WTC11 (cell line): ENCODE data around the gene MCL1. TPM values are rescaled to one million over a fixed set of nuclear protein-coding genes. Genes with fewer than 3 reads are reported as not detected.

Experiments used
- ATAC-seq: fragments of 200-7000 bp; cut with Tn5 transposase; 2 replicates; pipeline ENCODE4 v1.10.0; 2021; ENCODE audit warnings: mild to moderate bottlenecking, moderate library complexity
- CTCF ChIA-PET: fragments of 300-600 bp; sonication (Branson Sonifier 250); formaldehyde crosslinking; loops from one replicate; lab custom pipeline; 2021; ENCODE audit warnings: antibody characterized with exemption; lab: Charles Lee
- POLR2A ChIA-PET: fragments of 350-600 bp; sonication (Branson Sonifier 250); formaldehyde crosslinking; loops from one replicate; lab custom pipeline; 2021; ENCODE audit warnings: antibody characterized with exemption; lab: Charles Lee
- DNase-seq: peaks from one replicate; pipeline ENCODE4 v3.0.0; 2021; ENCODE audit warnings: low spot score
- H3K27ac Mint-ChIP-seq: 2 replicates; pipeline ENCODE4 v1.8.0; 2021; ENCODE audit warnings: mixed read lengths
- H3K27me3 Mint-ChIP-seq: 2 replicates; pipeline ENCODE4 v1.8.0; 2021; ENCODE audit warnings: low read depth, mild to moderate bottlenecking, moderate library complexity, mixed read lengths
- H3K36me3 Mint-ChIP-seq: 2 replicates; pipeline ENCODE4 v1.8.0; 2021; ENCODE audit warnings: mixed read lengths
- H3K4me1 Mint-ChIP-seq: 2 replicates; pipeline ENCODE4 v1.8.0; 2022; ENCODE audit warnings: mixed read lengths
- H3K4me3 Mint-ChIP-seq: 2 replicates; pipeline ENCODE4 v1.8.0; 2021; ENCODE audit warnings: mild to moderate bottlenecking, moderate library complexity, mixed read lengths
- H3K9me3 Mint-ChIP-seq: 2 replicates; pipeline ENCODE4 v1.8.0; 2021; ENCODE audit warnings: mixed read lengths
- CREB1 ChIP-seq: sonication (generic); formaldehyde crosslinking; IDR thresholded peaks from 2 replicates; pipeline ENCODE4 v1.8.0; 2023; ENCODE audit warnings: mild to moderate bottlenecking, missing genetic modification reagents
- HMGA2 ChIP-seq: fragments of 250-450 bp; sonication (Bioruptor Pico); IDR thresholded peaks from 2 replicates; pipeline ENCODE4 v1.4.0; 2021; ENCODE audit warnings: mild to moderate bottlenecking, moderate library complexity
- NFYB ChIP-seq: sonication (generic); formaldehyde crosslinking; conservative IDR thresholded peaks from 2 replicates; pipeline ENCODE4 v1.8.0; 2022; ENCODE audit warnings: low read depth, missing genetic modification reagents
- NR2C2 ChIP-seq: sonication (generic); formaldehyde crosslinking; IDR thresholded peaks from 2 replicates; pipeline ENCODE4 v1.8.0; 2022; ENCODE audit warnings: mild to moderate bottlenecking, missing genetic modification reagents
- SMAD4 ChIP-seq: sonication (generic); formaldehyde crosslinking; IDR thresholded peaks from 2 replicates; pipeline ENCODE4 v1.8.0; 2022; ENCODE audit warnings: mild to moderate bottlenecking, missing genetic modification reagents
- TEAD1 ChIP-seq: sonication (generic); formaldehyde crosslinking; IDR thresholded peaks from 2 replicates; pipeline ENCODE4 v1.8.0; 2022; ENCODE audit warnings: mild to moderate bottlenecking, missing genetic modification reagents
- ZNF219 ChIP-seq: sonication (generic); formaldehyde crosslinking; IDR thresholded peaks from 2 replicates; pipeline ENCODE4 v1.8.0; 2023; ENCODE audit warnings: missing genetic modification reagents, mild to moderate bottlenecking, borderline replicate concordance
- total RNA-seq: library from RNA; stranded (reverse); gene quantifications from 3 replicates; pipeline ENCODE4 v1.2.3, GENCODE V29; 2021
- TF ChIP-seq, protein P1 (sequence below): sonication (generic); formaldehyde crosslinking; IDR thresholded peaks from 2 replicates; pipeline ENCODE4 v1.8.0; 2022; ENCODE audit warnings: mild to moderate bottlenecking, missing genetic modification reagents
- TF ChIP-seq, protein P2 (sequence below): sonication (generic); formaldehyde crosslinking; conservative IDR thresholded peaks from 2 replicates; pipeline ENCODE4 v1.8.1; 2022; ENCODE audit warnings: mild to moderate bottlenecking, missing genetic modification reagents
- TF ChIP-seq, protein P3 (sequence below): sonication (generic); formaldehyde crosslinking; IDR thresholded peaks from 2 replicates; pipeline ENCODE4 v1.8.0; 2023; ENCODE audit warnings: missing genetic modification reagents, mild to moderate bottlenecking, borderline replicate concordance
- TF ChIP-seq, protein P4 (sequence below): sonication (generic); formaldehyde crosslinking; IDR thresholded peaks from 2 replicates; pipeline ENCODE4 v1.8.0; 2023; ENCODE audit warnings: mild to moderate bottlenecking, missing genetic modification reagents
- TF ChIP-seq, protein P5 (sequence below): sonication (generic); formaldehyde crosslinking; IDR thresholded peaks from 2 replicates; pipeline ENCODE4 v1.8.0; 2022; ENCODE audit warnings: mild to moderate bottlenecking, missing genetic modification reagents
- TF ChIP-seq, protein P6 (sequence below): sonication (generic); formaldehyde crosslinking; IDR thresholded peaks from 2 replicates; pipeline ENCODE4 v1.8.1; 2022; ENCODE audit warnings: mild to moderate bottlenecking, missing genetic modification reagents, moderate library complexity, borderline replicate concordance
- TF ChIP-seq, protein P7 (sequence below): fragments of 250-450 bp; sonication (Bioruptor Pico); IDR thresholded peaks from 2 replicates; pipeline ENCODE4 v1.9.0; 2021; ENCODE audit warnings: mild to moderate bottlenecking
- TF ChIP-seq, protein P8 (sequence below): sonication (generic); formaldehyde crosslinking; IDR thresholded peaks from 2 replicates; pipeline ENCODE4 v1.8.1; 2022; ENCODE audit warnings: missing genetic modification reagents, borderline replicate concordance
- TF ChIP-seq, protein P9 (sequence below): fragments of 250-450 bp; sonication (Bioruptor Pico); IDR thresholded peaks from 2 replicates; pipeline ENCODE4 v1.9.0; 2021; ENCODE audit warnings: moderate library complexity, mild to moderate bottlenecking, inconsistent platforms, borderline replicate concordance
- TF ChIP-seq, protein P10 (sequence below): fragments of 250-450 bp; sonication (Bioruptor Pico); IDR thresholded peaks from 2 replicates; pipeline ENCODE4 v2.1.2; 2022; ENCODE audit warnings: mild to moderate bottlenecking, moderate library complexity

Gene MCL1
- total RNA-seq, 1 experiment from 2014 or later = 191 TPM

DNA sequence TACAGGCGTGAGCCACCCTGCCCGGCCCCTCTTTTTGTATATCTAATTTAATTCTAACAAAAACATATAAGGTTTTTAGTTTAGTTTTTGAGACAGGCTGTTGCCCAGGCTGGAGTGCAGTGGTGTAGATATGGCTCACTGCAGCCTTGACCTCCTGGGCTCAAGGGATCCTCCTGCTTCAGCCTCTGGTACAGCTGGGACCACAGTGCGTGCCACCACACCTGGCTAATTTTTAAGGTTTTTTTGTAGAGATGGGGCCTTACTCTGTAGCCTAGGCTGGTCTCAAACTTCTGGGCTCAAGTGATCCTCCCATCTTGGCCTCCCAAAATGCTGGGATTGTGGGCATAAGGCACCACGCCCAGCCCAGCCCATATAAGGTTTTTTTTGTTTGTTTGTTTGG, 31.2 kb upstream of the MCL1 start:
- ATAC-seq (no peak), DNase-seq (no peak)
- Mint-ChIP-seq H3K27me3 (no peaks in the 10 kb centered on the region), H3K36me3 (peaks cover 38% of the 10 kb centered on the region), H3K4me3 (no peak overlapping the region), H3K27ac (no peak overlapping the region), H3K9me3 (no peaks in the 10 kb centered on the region), H3K4me1 (peaks cover 26% of the 10 kb centered on the region)
- POLR2A ChIA-PET = interaction anchor here (1.9 kb wide), 1 partner anchor 31 kb away, joined by 8 read pairs; the partner anchor contains the start of gene MCL1
- TF ChIP-seq, protein P1, sequence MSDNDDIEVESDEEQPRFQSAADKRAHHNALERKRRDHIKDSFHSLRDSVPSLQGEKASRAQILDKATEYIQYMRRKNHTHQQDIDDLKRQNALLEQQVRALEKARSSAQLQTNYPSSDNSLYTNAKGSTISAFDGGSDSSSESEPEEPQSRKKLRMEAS = no peak
- TF ChIP-seq, protein P2, sequence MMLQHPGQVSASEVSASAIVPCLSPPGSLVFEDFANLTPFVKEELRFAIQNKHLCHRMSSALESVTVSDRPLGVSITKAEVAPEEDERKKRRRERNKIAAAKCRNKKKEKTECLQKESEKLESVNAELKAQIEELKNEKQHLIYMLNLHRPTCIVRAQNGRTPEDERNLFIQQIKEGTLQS (CRISPR knock-in tag) = no peak
- TF ChIP-seq, protein P3, sequence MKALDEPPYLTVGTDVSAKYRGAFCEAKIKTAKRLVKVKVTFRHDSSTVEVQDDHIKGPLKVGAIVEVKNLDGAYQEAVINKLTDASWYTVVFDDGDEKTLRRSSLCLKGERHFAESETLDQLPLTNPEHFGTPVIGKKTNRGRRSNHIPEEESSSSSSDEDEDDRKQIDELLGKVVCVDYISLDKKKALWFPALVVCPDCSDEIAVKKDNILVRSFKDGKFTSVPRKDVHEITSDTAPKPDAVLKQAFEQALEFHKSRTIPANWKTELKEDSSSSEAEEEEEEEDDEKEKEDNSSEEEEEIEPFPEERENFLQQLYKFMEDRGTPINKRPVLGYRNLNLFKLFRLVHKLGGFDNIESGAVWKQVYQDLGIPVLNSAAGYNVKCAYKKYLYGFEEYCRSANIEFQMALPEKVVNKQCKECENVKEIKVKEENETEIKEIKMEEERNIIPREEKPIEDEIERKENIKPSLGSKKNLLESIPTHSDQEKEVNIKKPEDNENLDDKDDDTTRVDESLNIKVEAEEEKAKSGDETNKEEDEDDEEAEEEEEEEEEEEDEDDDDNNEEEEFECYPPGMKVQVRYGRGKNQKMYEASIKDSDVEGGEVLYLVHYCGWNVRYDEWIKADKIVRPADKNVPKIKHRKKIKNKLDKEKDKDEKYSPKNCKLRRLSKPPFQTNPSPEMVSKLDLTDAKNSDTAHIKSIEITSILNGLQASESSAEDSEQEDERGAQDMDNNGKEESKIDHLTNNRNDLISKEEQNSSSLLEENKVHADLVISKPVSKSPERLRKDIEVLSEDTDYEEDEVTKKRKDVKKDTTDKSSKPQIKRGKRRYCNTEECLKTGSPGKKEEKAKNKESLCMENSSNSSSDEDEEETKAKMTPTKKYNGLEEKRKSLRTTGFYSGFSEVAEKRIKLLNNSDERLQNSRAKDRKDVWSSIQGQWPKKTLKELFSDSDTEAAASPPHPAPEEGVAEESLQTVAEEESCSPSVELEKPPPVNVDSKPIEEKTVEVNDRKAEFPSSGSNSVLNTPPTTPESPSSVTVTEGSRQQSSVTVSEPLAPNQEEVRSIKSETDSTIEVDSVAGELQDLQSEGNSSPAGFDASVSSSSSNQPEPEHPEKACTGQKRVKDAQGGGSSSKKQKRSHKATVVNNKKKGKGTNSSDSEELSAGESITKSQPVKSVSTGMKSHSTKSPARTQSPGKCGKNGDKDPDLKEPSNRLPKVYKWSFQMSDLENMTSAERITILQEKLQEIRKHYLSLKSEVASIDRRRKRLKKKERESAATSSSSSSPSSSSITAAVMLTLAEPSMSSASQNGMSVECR (CRISPR knock-in tag) = no peak
- TF ChIP-seq, protein P4, sequence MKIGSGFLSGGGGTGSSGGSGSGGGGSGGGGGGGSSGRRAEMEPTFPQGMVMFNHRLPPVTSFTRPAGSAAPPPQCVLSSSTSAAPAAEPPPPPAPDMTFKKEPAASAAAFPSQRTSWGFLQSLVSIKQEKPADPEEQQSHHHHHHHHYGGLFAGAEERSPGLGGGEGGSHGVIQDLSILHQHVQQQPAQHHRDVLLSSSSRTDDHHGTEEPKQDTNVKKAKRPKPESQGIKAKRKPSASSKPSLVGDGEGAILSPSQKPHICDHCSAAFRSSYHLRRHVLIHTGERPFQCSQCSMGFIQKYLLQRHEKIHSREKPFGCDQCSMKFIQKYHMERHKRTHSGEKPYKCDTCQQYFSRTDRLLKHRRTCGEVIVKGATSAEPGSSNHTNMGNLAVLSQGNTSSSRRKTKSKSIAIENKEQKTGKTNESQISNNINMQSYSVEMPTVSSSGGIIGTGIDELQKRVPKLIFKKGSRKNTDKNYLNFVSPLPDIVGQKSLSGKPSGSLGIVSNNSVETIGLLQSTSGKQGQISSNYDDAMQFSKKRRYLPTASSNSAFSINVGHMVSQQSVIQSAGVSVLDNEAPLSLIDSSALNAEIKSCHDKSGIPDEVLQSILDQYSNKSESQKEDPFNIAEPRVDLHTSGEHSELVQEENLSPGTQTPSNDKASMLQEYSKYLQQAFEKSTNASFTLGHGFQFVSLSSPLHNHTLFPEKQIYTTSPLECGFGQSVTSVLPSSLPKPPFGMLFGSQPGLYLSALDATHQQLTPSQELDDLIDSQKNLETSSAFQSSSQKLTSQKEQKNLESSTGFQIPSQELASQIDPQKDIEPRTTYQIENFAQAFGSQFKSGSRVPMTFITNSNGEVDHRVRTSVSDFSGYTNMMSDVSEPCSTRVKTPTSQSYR (CRISPR knock-in tag) = no peak
- TF ChIP-seq SMAD4 (CRISPR knock-in tag) (no peak), TEAD1 (no peak), ZNF219 (no peak), NR2C2 (CRISPR knock-in tag) (no peak), HMGA2 (CRISPR knock-in tag) (no peak), NFYB (no peak), CREB1 (CRISPR knock-in tag) (no peak)
- TF ChIP-seq, protein P5, sequence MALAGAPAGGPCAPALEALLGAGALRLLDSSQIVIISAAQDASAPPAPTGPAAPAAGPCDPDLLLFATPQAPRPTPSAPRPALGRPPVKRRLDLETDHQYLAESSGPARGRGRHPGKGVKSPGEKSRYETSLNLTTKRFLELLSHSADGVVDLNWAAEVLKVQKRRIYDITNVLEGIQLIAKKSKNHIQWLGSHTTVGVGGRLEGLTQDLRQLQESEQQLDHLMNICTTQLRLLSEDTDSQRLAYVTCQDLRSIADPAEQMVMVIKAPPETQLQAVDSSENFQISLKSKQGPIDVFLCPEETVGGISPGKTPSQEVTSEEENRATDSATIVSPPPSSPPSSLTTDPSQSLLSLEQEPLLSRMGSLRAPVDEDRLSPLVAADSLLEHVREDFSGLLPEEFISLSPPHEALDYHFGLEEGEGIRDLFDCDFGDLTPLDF = no peak
- TF ChIP-seq, protein P6, sequence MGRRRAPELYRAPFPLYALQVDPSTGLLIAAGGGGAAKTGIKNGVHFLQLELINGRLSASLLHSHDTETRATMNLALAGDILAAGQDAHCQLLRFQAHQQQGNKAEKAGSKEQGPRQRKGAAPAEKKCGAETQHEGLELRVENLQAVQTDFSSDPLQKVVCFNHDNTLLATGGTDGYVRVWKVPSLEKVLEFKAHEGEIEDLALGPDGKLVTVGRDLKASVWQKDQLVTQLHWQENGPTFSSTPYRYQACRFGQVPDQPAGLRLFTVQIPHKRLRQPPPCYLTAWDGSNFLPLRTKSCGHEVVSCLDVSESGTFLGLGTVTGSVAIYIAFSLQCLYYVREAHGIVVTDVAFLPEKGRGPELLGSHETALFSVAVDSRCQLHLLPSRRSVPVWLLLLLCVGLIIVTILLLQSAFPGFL = no peak
- TF ChIP-seq, protein P7, sequence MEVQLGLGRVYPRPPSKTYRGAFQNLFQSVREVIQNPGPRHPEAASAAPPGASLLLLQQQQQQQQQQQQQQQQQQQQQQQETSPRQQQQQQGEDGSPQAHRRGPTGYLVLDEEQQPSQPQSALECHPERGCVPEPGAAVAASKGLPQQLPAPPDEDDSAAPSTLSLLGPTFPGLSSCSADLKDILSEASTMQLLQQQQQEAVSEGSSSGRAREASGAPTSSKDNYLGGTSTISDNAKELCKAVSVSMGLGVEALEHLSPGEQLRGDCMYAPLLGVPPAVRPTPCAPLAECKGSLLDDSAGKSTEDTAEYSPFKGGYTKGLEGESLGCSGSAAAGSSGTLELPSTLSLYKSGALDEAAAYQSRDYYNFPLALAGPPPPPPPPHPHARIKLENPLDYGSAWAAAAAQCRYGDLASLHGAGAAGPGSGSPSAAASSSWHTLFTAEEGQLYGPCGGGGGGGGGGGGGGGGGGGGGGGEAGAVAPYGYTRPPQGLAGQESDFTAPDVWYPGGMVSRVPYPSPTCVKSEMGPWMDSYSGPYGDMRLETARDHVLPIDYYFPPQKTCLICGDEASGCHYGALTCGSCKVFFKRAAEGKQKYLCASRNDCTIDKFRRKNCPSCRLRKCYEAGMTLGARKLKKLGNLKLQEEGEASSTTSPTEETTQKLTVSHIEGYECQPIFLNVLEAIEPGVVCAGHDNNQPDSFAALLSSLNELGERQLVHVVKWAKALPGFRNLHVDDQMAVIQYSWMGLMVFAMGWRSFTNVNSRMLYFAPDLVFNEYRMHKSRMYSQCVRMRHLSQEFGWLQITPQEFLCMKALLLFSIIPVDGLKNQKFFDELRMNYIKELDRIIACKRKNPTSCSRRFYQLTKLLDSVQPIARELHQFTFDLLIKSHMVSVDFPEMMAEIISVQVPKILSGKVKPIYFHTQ = no peak
- TF ChIP-seq, protein P8, sequence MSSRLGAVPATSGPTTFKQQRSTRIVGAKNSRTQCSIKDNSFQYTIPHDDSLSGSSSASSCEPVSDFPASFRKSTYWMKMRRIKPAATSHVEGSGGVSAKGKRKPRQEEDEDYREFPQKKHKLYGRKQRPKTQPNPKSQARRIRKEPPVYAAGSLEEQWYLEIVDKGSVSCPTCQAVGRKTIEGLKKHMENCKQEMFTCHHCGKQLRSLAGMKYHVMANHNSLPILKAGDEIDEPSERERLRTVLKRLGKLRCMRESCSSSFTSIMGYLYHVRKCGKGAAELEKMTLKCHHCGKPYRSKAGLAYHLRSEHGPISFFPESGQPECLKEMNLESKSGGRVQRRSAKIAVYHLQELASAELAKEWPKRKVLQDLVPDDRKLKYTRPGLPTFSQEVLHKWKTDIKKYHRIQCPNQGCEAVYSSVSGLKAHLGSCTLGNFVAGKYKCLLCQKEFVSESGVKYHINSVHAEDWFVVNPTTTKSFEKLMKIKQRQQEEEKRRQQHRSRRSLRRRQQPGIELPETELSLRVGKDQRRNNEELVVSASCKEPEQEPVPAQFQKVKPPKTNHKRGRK = no peak
- TF ChIP-seq, protein P9, sequence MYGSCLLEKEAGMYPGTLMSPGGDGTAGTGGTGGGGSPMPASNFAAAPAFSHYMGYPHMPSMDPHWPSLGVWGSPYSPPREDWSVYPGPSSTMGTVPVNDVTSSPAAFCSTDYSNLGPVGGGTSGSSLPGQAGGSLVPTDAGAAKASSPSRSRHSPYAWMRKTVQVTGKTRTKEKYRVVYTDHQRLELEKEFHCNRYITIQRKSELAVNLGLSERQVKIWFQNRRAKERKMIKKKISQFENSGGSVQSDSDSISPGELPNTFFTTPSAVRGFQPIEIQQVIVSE (CRISPR knock-in tag) = no peak
- TF ChIP-seq, protein P10, sequence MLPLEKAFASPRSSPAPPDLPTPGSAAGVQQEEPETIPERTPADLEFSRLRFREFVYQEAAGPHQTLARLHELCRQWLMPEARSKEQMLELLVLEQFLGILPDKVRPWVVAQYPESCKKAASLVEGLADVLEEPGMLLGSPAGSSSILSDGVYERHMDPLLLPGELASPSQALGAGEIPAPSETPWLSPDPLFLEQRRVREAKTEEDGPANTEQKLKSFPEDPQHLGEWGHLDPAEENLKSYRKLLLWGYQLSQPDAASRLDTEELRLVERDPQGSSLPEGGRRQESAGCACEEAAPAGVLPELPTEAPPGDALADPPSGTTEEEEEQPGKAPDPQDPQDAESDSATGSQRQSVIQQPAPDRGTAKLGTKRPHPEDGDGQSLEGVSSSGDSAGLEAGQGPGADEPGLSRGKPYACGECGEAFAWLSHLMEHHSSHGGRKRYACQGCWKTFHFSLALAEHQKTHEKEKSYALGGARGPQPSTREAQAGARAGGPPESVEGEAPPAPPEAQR (CRISPR knock-in tag) = no peak
- CTCF ChIA-PET = no interaction called here
